Measurements from ENCODE around the gene PFKP.

- TF ChIP-seq EZH2 (IDR thresholded peaks at IDR 0.05; ENCODE audit: borderline replicate concordance, low read depth, low read length, severe bottlenecking), result no peak
- TF ChIP-seq, protein P1, sequence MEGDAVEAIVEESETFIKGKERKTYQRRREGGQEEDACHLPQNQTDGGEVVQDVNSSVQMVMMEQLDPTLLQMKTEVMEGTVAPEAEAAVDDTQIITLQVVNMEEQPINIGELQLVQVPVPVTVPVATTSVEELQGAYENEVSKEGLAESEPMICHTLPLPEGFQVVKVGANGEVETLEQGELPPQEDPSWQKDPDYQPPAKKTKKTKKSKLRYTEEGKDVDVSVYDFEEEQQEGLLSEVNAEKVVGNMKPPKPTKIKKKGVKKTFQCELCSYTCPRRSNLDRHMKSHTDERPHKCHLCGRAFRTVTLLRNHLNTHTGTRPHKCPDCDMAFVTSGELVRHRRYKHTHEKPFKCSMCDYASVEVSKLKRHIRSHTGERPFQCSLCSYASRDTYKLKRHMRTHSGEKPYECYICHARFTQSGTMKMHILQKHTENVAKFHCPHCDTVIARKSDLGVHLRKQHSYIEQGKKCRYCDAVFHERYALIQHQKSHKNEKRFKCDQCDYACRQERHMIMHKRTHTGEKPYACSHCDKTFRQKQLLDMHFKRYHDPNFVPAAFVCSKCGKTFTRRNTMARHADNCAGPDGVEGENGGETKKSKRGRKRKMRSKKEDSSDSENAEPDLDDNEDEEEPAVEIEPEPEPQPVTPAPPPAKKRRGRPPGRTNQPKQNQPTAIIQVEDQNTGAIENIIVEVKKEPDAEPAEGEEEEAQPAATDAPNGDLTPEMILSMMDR (IDR thresholded peaks at IDR 0.05; ENCODE audit: borderline replicate concordance, extremely low read depth, low read length, poor library complexity, severe bottlenecking), result no peak
Observed at GRCh38 chr10:3131098-3131497, 63.8 kb downstream of the PFKP start.
